OCI-LY7 (cell line): ENCODE data around the gene ZFYVE16. TPM values are rescaled to one million over a fixed set of nuclear protein-coding genes. Genes with fewer than 3 reads are reported as not detected.

Experiments used
- BruUV-seq: library from RNA; stranded (reverse); fragments of 400-500 nt; replicated peaks from 2 replicates; lab custom pipeline; 2021; lab: Mats Ljungman, UMichigan
- CTCF ChIA-PET: fragments of 300-600 bp; sonication (Branson Sonifier 250); formaldehyde crosslinking; loops from one replicate; lab custom pipeline; 2022; ENCODE audit warnings: antibody characterized with exemption; ENCODE audit not compliant: unreplicated experiment; lab: Charles Lee
- POLR2A ChIA-PET: fragments of 300-600 bp; sonication (Branson Sonifier 250); formaldehyde crosslinking; loops from one replicate; lab custom pipeline; 2022; ENCODE audit warnings: antibody characterized with exemption; lab: Charles Lee
- DNase-seq: peaks from one replicate; pipeline ENCODE4 v3.0.0-alpha.2; 2015; ENCODE audit warnings: low spot score
- H2AFZ ChIP-seq: fragments of 200-600 bp; sonication (generic), shearing (Covaris generic); 2 replicates; pipeline ENCODE4 v1.6.1; 2014; ENCODE audit warnings: mild to moderate bottlenecking, antibody characterized with exemption, low read length, moderate library complexity
- H3K27ac ChIP-seq: fragments of 200-600 bp; sonication (generic); 2 replicates; pipeline ENCODE4 v1.5.1; 2014; ENCODE audit warnings: mixed run types, low read depth, mild to moderate bottlenecking, moderate library complexity, low read length, inconsistent platforms; ENCODE audit not compliant: poor library complexity, severe bottlenecking
- H3K36me3 ChIP-seq: fragments of 200-600 bp; sonication (generic); 2 replicates; pipeline ENCODE4 v1.6.1; 2014; ENCODE audit warnings: mild to moderate bottlenecking, antibody characterized with exemption, low read length, moderate library complexity, mixed read lengths; ENCODE audit not compliant: insufficient read depth
- H3K4me1 ChIP-seq: fragments of 200-600 bp; sonication (generic); 2 replicates; pipeline ENCODE4 v1.5.1; 2014; ENCODE audit warnings: mild to moderate bottlenecking, low read length; ENCODE audit not compliant: insufficient read depth, poor library complexity, severe bottlenecking
- H3K4me2 ChIP-seq: fragments of 200-600 bp; sonication (generic); 2 replicates; pipeline ENCODE4 v1.6.1; 2014; ENCODE audit warnings: mild to moderate bottlenecking, low read length
- H3K4me3 ChIP-seq: fragments of 200-600 bp; sonication (generic); 2 replicates; pipeline ENCODE4 v1.5.1; 2014; ENCODE audit warnings: mild to moderate bottlenecking, low read depth, low read length; ENCODE audit not compliant: poor library complexity, severe bottlenecking
- H3K79me2 ChIP-seq: fragments of 200-600 bp; sonication (generic); 2 replicates; pipeline ENCODE4 v1.6.1; 2016; ENCODE audit warnings: low read depth, mild to moderate bottlenecking, low read length, moderate library complexity, mixed read lengths; ENCODE audit not compliant: insufficient read depth
- H3K9me2 ChIP-seq: fragments of 200-600 bp; sonication (generic); 2 replicates; pipeline ENCODE4 v1.6.1; 2016; ENCODE audit warnings: mild to moderate bottlenecking, low read length, mixed read lengths; ENCODE audit not compliant: insufficient read depth
- H3K9me3 ChIP-seq: fragments of 200-600 bp; sonication (generic); 2 replicates; pipeline ENCODE4 v1.6.1; 2014; ENCODE audit warnings: mild to moderate bottlenecking, mixed run types, low read length, mixed read lengths
- H4K20me1 ChIP-seq: fragments of 200-600 bp; sonication (generic); 2 replicates; pipeline ENCODE4 v1.6.1; 2014; ENCODE audit warnings: mild to moderate bottlenecking, antibody characterized with exemption, low read length, moderate library complexity, mixed read lengths; ENCODE audit not compliant: insufficient read depth
- CTCF ChIP-seq: fragments of 200-600 bp; sonication (generic); conservative IDR thresholded peaks from 2 replicates; pipeline ENCODE4 v1.5.1; 2014; ENCODE audit warnings: mild to moderate bottlenecking, antibody characterized with exemption, low read length, moderate library complexity, mixed read lengths
- EZH2phosphoT487 ChIP-seq: fragments of 200-600 bp; sonication (generic); IDR thresholded peaks from 2 replicates; pipeline ENCODE4 v1.6.1; 2018; ENCODE audit warnings: low read depth, borderline replicate concordance, mild to moderate bottlenecking, mixed run types, antibody characterized with exemption, low read length, moderate library complexity, mixed read lengths
- intact Hi-C: fragments of 100-400 bp; cut with micrococcal nuclease; formaldehyde crosslinking; loops from one replicate; pipeline ENCODE4 v1.10.0; 2022; ENCODE audit not compliant: unreplicated experiment
- total RNA-seq, 2 experiments: library from RNA; depleted of rRNA in 1 of 2; stranded (reverse); fragments of >200 nt in 1 of 2; shearing (Covaris generic) in 1 of 2; gene quantifications; 2 replicates each; pipeline ENCODE4 v1.2.3, GENCODE V29; 2014 to 2022

Gene ZFYVE16
- total RNA-seq, 2 experiments from 2014 or later: 8.0 to 21.6 TPM

- no TSS peak for BruUV-seq
- no peaks in the 10 kb centered on the region for H4K20me1 ChIP-seq
- no peak for DNase-seq
- no peaks in the 10 kb centered on the region for H3K36me3 ChIP-seq
- no peak overlapping the region for H3K27ac ChIP-seq
- CTCF ChIA-PET: no interaction called here
- H3K4me2 ChIP-seq: no peak overlapping the region
- intact Hi-C loops: no loop called here
- no peaks in the 10 kb centered on the region for H3K9me3 ChIP-seq
- H3K4me3 ChIP-seq: no peak overlapping the region
- TF ChIP-seq EZH2phosphoT487 (no peak), CTCF (no peak)
- no peaks in the 10 kb centered on the region for H3K9me2 ChIP-seq
- H3K79me2 ChIP-seq: no peaks in the 10 kb centered on the region
- no peak overlapping the region for H2AFZ ChIP-seq
- H3K4me1 ChIP-seq: no peaks in the 10 kb centered on the region
- POLR2A ChIA-PET: interaction anchor here (1.2 kb wide), 1 partner anchor 9 kb away, joined by 3 read pairs; no protein-coding TSS in a partner anchor
Observed at GRCh38 chr5:80502800-80503199, 94.9 kb downstream of the ZFYVE16 start.

GRCh38 chr5:80503641-80504040 lies 95.8 kb downstream of the ZFYVE16 start:
- no peaks in the 10 kb centered on the region for H3K9me2 ChIP-seq
- H2AFZ ChIP-seq: no peak overlapping the region
- no peaks in the 10 kb centered on the region for H3K79me2 ChIP-seq
- ChIA-PET CTCF (no interaction called here), POLR2A (interaction anchor here (1.2 kb wide), 1 partner anchor 9 kb away, joined by 3 read pairs; no protein-coding TSS in a partner anchor)
- H3K9me3 ChIP-seq: no peaks in the 10 kb centered on the region
- intact Hi-C loops: no loop called here
- no peak overlapping the region for H3K4me3 ChIP-seq
- DNase-seq: no peak
- no peaks in the 10 kb centered on the region for H4K20me1 ChIP-seq
- TF ChIP-seq EZH2phosphoT487 (no peak), CTCF (no peak)
- BruUV-seq: no TSS peak
- H3K4me1 ChIP-seq: no peaks in the 10 kb centered on the region
- H3K27ac ChIP-seq: no peak overlapping the region
- no peak overlapping the region for H3K4me2 ChIP-seq
- H3K36me3 ChIP-seq: no peaks in the 10 kb centered on the region

GRCh38 chr5:80504833-80505232 lies 97.0 kb downstream of the ZFYVE16 start:
- CTCF ChIA-PET: no interaction called here

More at GRCh38 chr5:80504833-80505232, 97.0 kb downstream of the ZFYVE16 start:
- no peak overlapping the region for H2AFZ ChIP-seq
- intact Hi-C loops: no loop called here
- H3K9me2 ChIP-seq: no peaks in the 10 kb centered on the region
- H3K27ac ChIP-seq: no peak overlapping the region
- BruUV-seq: no TSS peak
- H3K4me3 ChIP-seq: no peak overlapping the region
- H3K4me2 ChIP-seq: no peak overlapping the region
- POLR2A ChIA-PET: interaction anchor here (1.1 kb wide), 1 partner anchor 17 kb away, joined by 8 read pairs; no protein-coding TSS in a partner anchor
- H3K4me1 ChIP-seq: no peaks in the 10 kb centered on the region
- TF ChIP-seq CTCF: no peak
- no peak for TF ChIP-seq EZH2phosphoT487
- no peaks in the 10 kb centered on the region for H3K36me3 ChIP-seq
- H3K9me3 ChIP-seq: no peaks in the 10 kb centered on the region
- DNase-seq: no peak
- H4K20me1 ChIP-seq: no peaks in the 10 kb centered on the region
- H3K79me2 ChIP-seq: no peaks in the 10 kb centered on the region
